PC-3 (cell line): ENCODE measurements around the gene WSCD2. TPM values are rescaled to one million over a fixed set of nuclear protein-coding genes. Genes with fewer than 3 reads are reported as not detected.

Experiments
- ATAC-seq: fragments of 200-7000 bp; cut with Tn5 transposase; 2 replicates; pipeline ENCODE4 v1.9.1; 2020; ENCODE audit warnings: mild to moderate bottlenecking, moderate library complexity
- BruUV-seq: library from RNA; stranded (reverse); fragments of 400-500 nt; replicated peaks from 2 replicates; lab custom pipeline; 2021; lab: Mats Ljungman, UMichigan
- CTCF ChIA-PET: fragments of 300-600 bp; sonication (Branson Sonifier 250); formaldehyde crosslinking; loops from one replicate; lab custom pipeline; 2022; ENCODE audit warnings: antibody characterized with exemption; lab: Charles Lee
- POLR2A ChIA-PET: fragments of 300-600 bp; sonication (Branson Sonifier 250); formaldehyde crosslinking; loops from one replicate; lab custom pipeline; 2022; ENCODE audit warnings: antibody characterized with exemption; ENCODE audit not compliant: unreplicated experiment; lab: Charles Lee
- DNase-seq: peaks from one replicate; pipeline ENCODE4 v3.0.0-alpha.2; 2015
- H2AFZ ChIP-seq: fragments of 300-600 bp; sonication (generic); 2 replicates; pipeline ENCODE4 v1.6.0; 2016; ENCODE audit warnings: antibody characterized with exemption, low read length
- H3F3A ChIP-seq: fragments of 300-600 bp; sonication (generic); one replicate; pipeline ENCODE4 v1.6.0; 2017; ENCODE audit warnings: antibody characterized with exemption, low read length, control low read depth, mild to moderate bottlenecking; ENCODE audit not compliant: unreplicated experiment
- H3K27ac ChIP-seq: fragments of 300-600 bp; sonication (generic); 2 replicates; pipeline ENCODE4 v1.5.1; 2016; ENCODE audit warnings: mild to moderate bottlenecking, low read length
- H3K27me3 ChIP-seq: fragments of 300-600 bp; sonication (generic); 2 replicates; pipeline ENCODE4 v1.6.1; 2016; ENCODE audit warnings: low read length, mixed read lengths
- H3K36me3 ChIP-seq: fragments of 300-600 bp; sonication (generic); 2 replicates; pipeline ENCODE4 v1.6.1; 2016; ENCODE audit warnings: low read depth, mixed run types, low read length, mixed read lengths
- H3K4me1 ChIP-seq: fragments of 300-600 bp; sonication (generic); 2 replicates; pipeline ENCODE4 v1.5.1; 2016; ENCODE audit warnings: low read length; ENCODE audit not compliant: insufficient read depth
- H3K4me2 ChIP-seq: fragments of 300-600 bp; sonication (generic); 2 replicates; pipeline ENCODE4 v1.6.0; 2016; ENCODE audit warnings: low read length
- H3K4me3 ChIP-seq: fragments of 300-600 bp; sonication (generic); 2 replicates; pipeline ENCODE4 v1.5.1; 2016; ENCODE audit warnings: mild to moderate bottlenecking, low read length, mixed read lengths
- H3K79me2 ChIP-seq: fragments of 300-600 bp; sonication (generic); 2 replicates; pipeline ENCODE4 v1.6.1; 2017; ENCODE audit warnings: low read length, mixed read lengths
- H3K9ac ChIP-seq: fragments of 300-600 bp; sonication (generic); 2 replicates; pipeline ENCODE4 v1.6.0; 2016; ENCODE audit warnings: mild to moderate bottlenecking, low read length
- H3K9me2 ChIP-seq: fragments of 300-600 bp; sonication (generic); replicated peaks from 2 replicates; pipeline ENCODE4 v1.6.1; 2016; ENCODE audit warnings: mixed run types, low read length, mixed read lengths
- H3K9me3 ChIP-seq: fragments of 300-600 bp; sonication (generic); 2 replicates; pipeline ENCODE4 v1.6.1; 2016; ENCODE audit warnings: low read length, mixed read lengths
- H4K20me1 ChIP-seq: fragments of 300-600 bp; sonication (generic); 2 replicates; pipeline ENCODE4 v1.6.1; 2016; ENCODE audit warnings: low read length, mixed read lengths
- EZH2 ChIP-seq: fragments of 300-600 bp; sonication (generic); IDR thresholded peaks from one replicate; pipeline ENCODE4 v1.6.1; 2017; ENCODE audit warnings: antibody characterized with exemption, mild to moderate bottlenecking, low read length; ENCODE audit not compliant: unreplicated experiment
- EZH2phosphoT487 ChIP-seq: fragments of 300-600 bp; sonication (generic); IDR thresholded peaks from 2 replicates; pipeline ENCODE4 v1.6.1; 2018; ENCODE audit warnings: mild to moderate bottlenecking, antibody characterized with exemption, low read length, borderline replicate concordance
- intact Hi-C: fragments of 100-400 bp; cut with micrococcal nuclease; formaldehyde crosslinking; loops from 2 replicates; pipeline ENCODE4 v1.9.0; 2023
- total RNA-seq: library from RNA; depleted of rRNA; stranded (reverse); fragments of >200 nt; gene quantifications from 2 replicates; pipeline ENCODE4 v1.2.3, GENCODE V29; 2014
- TF ChIP-seq, protein P1 (sequence below): fragments of 300-600 bp; sonication (generic); conservative IDR thresholded peaks from 2 replicates; pipeline ENCODE4 v1.5.1; 2017; ENCODE audit warnings: antibody characterized with exemption, low read depth, mild to moderate bottlenecking, low read length

The WSCD2 gene
- total RNA-seq, 1 experiment from 2014 or later, result not detected

DNA sequence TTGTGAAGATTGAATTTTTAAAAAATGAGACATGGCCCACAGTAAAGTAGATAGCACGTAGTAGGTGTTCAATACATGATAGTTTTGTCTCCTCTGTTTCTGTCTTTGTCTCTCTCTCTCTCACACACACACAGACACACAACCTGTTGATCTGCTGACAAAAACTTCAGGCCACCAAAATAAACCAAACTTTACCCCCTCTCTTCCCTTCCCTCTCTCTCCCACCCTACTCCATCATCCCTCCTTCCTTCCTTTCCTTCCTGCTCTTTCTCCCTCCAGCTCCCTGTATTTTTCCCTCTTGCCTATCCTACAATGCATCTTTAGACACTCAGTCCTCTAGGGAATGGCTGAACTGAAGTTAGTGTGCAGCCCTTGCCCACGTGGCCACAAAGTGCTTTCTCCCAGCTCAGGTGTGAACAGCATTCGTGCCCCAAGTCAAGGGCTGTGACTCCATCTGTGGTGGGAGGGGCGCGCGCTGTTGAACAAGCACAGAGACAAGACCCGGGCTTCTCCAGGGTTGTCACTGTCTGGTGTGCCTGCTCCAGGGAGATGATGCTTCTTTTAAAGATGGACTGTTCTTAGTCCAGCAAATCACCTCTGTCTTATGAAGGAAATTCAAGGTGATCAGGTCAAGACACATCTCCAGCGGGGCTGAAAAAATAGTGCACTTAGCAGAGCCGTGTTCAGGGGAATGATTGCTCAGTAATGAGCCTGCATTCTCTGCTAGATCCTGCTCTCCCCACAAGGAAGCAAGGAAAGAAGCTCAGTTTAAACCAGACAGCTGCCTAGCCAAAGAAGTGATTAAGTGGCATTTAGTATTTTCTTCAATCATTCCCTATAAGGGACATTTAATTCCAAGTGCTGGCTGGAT, 75.3 kb downstream of the WSCD2 start:
- intact Hi-C loops, result no loop called here
- TF ChIP-seq EZH2 (no peak), EZH2phosphoT487 (no peak)
- TF ChIP-seq, protein P1, sequence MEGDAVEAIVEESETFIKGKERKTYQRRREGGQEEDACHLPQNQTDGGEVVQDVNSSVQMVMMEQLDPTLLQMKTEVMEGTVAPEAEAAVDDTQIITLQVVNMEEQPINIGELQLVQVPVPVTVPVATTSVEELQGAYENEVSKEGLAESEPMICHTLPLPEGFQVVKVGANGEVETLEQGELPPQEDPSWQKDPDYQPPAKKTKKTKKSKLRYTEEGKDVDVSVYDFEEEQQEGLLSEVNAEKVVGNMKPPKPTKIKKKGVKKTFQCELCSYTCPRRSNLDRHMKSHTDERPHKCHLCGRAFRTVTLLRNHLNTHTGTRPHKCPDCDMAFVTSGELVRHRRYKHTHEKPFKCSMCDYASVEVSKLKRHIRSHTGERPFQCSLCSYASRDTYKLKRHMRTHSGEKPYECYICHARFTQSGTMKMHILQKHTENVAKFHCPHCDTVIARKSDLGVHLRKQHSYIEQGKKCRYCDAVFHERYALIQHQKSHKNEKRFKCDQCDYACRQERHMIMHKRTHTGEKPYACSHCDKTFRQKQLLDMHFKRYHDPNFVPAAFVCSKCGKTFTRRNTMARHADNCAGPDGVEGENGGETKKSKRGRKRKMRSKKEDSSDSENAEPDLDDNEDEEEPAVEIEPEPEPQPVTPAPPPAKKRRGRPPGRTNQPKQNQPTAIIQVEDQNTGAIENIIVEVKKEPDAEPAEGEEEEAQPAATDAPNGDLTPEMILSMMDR, result no peak
- Histone ChIP-seq H3K9me3 (0 out of 2 replicates have a peak, but pooled peaks cover 12% of the 10 kb centered on the region), H3F3A (no peaks in the 10 kb centered on the region), H3K27me3 (peaks cover 35% of the 10 kb centered on the region), H3K36me3 (no peaks in the 10 kb centered on the region), H3K4me3 (no peak overlapping the region), H4K20me1 (no peaks in the 10 kb centered on the region), H2AFZ (no peak overlapping the region), H3K9me2 (no peaks in the 10 kb centered on the region), H3K4me2 (no peak overlapping the region), H3K4me1 (no peaks in the 10 kb centered on the region), H3K9ac (no peak overlapping the region), H3K79me2 (no peaks in the 10 kb centered on the region), H3K27ac (no peak overlapping the region)
- no TSS peak for BruUV-seq
- ChIA-PET POLR2A (no interaction called here), CTCF (no interaction called here)
- DNase-seq (no peak), ATAC-seq (no peak)

DNA sequence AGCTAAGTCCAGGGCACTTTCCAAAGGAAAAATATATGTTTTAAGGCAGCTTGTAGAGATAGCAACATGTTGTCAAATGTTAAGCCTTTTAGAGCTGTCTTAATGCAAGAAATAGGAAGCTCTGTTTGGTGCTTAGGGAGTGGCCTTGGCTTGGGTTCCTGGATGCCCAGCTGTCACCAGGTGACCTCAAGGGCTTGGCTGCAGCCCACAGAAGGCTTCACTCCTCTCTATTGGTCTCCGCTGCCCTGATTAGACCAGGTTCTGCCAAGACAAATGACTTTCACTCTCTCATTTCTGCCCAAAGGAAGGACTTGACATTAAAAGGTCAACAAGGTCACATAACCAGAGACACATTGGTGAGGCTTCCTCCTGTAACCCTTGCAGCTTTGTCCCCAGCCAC, 76.8 kb downstream of the WSCD2 start:
- no peak overlapping the region for H2AFZ ChIP-seq
- TF ChIP-seq EZH2phosphoT487 (no peak), EZH2 (no peak)
- TF ChIP-seq, protein P1, result no peak
- intact Hi-C loops, result no loop called here
- H3K36me3 ChIP-seq, result no peaks in the 10 kb centered on the region
- POLR2A ChIA-PET, result no interaction called here
- no peaks in the 10 kb centered on the region for H3K4me1 ChIP-seq
- ATAC-seq (no peak), DNase-seq (no peak)
- no peak overlapping the region for H3K9ac ChIP-seq
- H3F3A ChIP-seq, result no peaks in the 10 kb centered on the region
- BruUV-seq, result no TSS peak
- H3K27me3 ChIP-seq, result peaks cover 39% of the 10 kb centered on the region
- no peaks in the 10 kb centered on the region for H3K9me2 ChIP-seq
- no peaks in the 10 kb centered on the region for H4K20me1 ChIP-seq
- H3K4me2 ChIP-seq, result no peak overlapping the region
- H3K9me3 ChIP-seq, result 0 out of 2 replicates have a peak, but pooled peaks cover 12% of the 10 kb centered on the region
- CTCF ChIA-PET, result no interaction called here
- no peaks in the 10 kb centered on the region for H3K79me2 ChIP-seq
- H3K27ac ChIP-seq, result no peak overlapping the region
- H3K4me3 ChIP-seq, result no peak overlapping the region
